Left ventricle myocardium superior (tissue), 1 donor: Measurements from ENCODE around the gene AHI1. TPM values are rescaled to one million over a fixed set of nuclear protein-coding genes. Genes with fewer than 3 reads are reported as not detected.

Experiments
- ATAC-seq: fragments of 200-7000 bp; cut with Tn5 transposase; one replicate; pipeline ENCODE4 v1.9.1; 2020; ENCODE audit warnings: mild to moderate bottlenecking, moderate library complexity
- DNase-seq: peaks from one replicate; pipeline ENCODE4 v3.0.0-alpha.2; 2020
- intact Hi-C: fragments of 100-400 bp; cut with micrococcal nuclease; formaldehyde crosslinking; loops from one replicate; pipeline ENCODE4 v1.11.0; 2022
- total RNA-seq: library from RNA; stranded (reverse); fragmentation: NEBNext Ultra II Directional; extraction: Animal tissue kit (Norgen Biotek cat#: 25700); gene quantifications from one replicate; pipeline ENCODE4 v1.2.1, GENCODE V29; 2021
- donor health status: DM: no; HTN: yes; CAD: no; lungs with severe emphysema.

AHI1 gene
- total RNA-seq, 1 donor from 2014 or later = 7.9 TPM

DNA sequence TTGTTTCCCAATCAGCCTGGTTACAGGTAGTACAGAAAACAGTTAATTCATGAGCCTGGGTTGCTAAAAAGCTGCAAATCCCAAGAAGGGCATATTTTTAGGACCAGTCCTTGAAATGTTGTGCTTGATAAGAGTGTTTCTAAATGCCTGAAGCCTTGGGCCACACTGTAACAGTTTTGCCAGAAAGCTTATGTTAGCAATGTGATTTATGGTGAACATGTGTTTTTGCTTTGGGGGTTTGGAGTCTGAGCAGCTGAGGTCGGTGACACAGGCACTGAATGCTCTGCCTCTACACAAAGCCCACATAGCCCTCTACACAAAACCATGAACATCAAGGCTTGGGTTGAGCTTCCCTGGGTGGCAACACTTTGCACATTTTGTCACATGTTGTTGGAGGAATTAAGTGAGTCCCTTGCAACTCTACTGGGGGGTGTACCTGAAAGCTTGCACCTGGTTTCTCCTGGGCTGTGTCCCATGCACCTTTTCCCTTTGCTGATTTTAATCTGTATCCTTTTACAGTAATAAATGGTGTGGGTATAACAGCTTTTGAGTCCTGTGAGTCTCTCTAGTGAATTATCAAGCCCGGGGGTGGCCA, 22.2 kb downstream of the AHI1 start:
- ATAC-seq (no peak), DNase-seq (no peak)
- intact Hi-C loops = no loop called here

- DNase-seq = no peak
- intact Hi-C loops = no loop called here
- ATAC-seq = no peak
These were observed 23.2 kb downstream of the AHI1 start for GRCh38 chr6:135474362-135474761.

DNA sequence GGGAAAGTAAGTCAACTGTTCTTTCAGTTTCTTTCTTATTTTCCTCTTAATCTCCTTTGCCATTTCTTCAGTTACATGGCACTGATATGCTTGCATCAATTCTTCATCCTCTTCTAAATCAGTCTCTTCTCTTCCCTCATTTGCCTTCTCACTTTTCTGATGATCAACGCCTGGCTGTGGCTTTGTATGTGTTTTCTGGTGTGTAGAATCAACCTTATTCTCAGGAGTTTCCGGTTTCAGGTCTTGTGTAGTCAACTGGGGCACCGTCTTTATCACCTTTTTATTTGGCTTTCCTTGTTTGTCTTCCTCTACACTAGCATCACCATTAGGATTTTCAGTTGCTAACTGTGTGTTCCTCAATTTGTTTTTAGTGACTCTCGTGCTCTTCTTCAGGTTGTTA, 31.6 kb downstream of the AHI1 start:
- no peak for DNase-seq
- no peak for ATAC-seq
- intact Hi-C loops = no loop called here

DNA sequence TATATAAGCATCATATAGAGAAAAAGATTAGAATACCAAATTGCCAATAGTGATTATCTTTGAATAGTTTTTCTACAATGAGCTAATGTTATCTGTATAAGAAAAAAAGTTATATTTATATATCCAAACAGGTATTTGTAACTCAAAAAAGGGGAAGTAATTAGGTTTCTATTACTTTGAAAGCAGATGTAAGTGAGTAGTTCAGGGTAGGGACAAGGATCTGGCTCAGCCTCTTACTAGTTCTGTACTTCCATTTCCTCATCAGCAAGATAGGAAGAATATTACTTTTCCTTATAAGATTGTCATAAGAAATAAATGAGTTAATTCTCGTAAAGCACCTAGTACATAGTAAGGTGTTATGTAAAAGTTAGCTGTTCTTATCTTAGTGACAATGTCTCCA, 32.2 kb downstream of the AHI1 start:
- intact Hi-C loops = no loop called here

GRCh38 chr6:135464634-135465033, 32.9 kb downstream of the AHI1 start:
- DNase-seq (no peak), ATAC-seq (no peak)
- intact Hi-C loops = no loop called here

More for the DNA sequence above, 32.2 kb downstream of the AHI1 start:
- DNase-seq (no peak), ATAC-seq (no peak)

DNA sequence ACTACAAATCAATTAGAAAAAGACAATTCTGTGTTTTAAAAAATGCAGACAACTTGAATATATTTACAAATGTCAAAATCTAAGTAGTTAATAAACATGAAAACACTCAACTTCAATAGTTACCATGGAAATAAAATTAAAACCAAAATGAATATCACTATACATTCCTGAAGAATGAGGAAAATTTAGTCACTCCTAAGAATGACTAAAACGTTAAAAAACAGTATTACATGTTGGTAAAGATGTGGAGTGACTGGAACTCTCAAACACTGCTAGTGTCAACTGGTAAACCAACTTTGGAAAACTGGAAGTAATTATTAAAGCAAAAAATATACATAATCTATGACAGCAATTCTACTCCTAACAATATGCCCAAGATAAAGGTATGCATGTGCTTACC, 36.3 kb downstream of the AHI1 start:
- intact Hi-C loops = no loop called here
- ATAC-seq = no peak

GRCh38 chr6:135458051-135458450, 39.5 kb downstream of the AHI1 start:
- no peak for DNase-seq

More for the DNA sequence above, 36.3 kb downstream of the AHI1 start:
- DNase-seq = no peak

GRCh38 chr6:135451617-135452190, 45.8 kb downstream of the AHI1 start:
- intact Hi-C loops = no loop called here
- ATAC-seq (no peak), DNase-seq (no peak)

More at GRCh38 chr6:135458051-135458450, 39.5 kb downstream of the AHI1 start:
- intact Hi-C loops = no loop called here
- ATAC-seq = no peak

GRCh38 chr6:135449246-135449645, 48.3 kb downstream of the AHI1 start:
- DNase-seq (no peak), ATAC-seq (no peak)
- intact Hi-C loops = no loop called here

GRCh38 chr6:135440087-135440792, 57.3 kb downstream of the AHI1 start:
- DNase-seq (no peak), ATAC-seq (no peak)
- intact Hi-C loops = no loop called here

- DNase-seq = no peak
- no peak for ATAC-seq
- intact Hi-C loops = no loop called here
These were observed 58.0 kb downstream of the AHI1 start for GRCh38 chr6:135439549-135439948.

DNA sequence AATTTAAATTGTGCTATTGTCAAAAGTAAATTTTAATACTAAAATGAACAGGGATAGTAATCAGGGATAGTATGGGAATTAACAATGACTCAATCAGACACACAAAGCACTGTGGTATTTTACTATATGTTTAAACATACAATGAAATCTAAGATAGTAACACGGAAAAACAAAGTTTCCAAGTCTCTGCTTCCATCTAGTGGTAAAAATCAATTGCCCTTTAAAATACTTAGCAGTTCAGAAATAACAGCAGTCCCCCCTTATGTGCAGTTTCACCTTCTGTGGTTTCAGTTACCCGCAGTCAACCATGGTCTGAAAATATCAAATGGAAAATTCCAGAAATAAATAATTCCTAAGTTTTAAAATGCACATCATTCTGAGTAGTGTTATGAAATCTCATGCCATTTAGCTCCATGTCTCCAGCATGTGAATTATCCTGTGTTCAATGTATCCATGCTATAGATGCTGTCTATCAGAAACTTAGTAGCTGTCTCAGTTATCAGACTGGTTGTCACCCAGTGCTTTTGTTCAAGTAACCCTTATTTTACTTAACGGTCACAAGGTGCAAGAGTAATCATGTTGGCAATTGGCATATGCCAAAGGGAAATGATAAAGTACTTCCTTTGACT, 58.5 kb downstream of the AHI1 start:
- no peak for DNase-seq
- intact Hi-C loops = no loop called here
- ATAC-seq = no peak

DNA sequence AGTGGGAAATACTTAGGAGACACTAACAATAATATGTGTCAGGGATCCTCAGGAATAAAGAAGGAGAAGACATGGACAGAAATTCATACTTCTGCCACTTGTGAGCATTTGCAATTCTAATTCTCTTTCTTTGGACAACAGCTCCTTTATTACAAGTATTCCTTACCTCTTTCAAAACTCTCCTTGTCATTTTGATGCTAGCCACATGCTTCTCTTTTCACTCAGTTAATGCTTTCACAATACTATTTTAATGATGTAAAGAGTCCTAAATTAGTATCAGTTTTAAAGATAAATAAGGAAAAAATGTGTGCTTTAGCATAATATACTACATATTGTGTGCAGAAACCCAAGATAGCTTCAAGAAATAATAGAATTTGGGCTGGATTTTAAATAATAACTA, 62.5 kb downstream of the AHI1 start:
- ATAC-seq (no peak), DNase-seq (no peak)
- intact Hi-C loops = no loop called here

- no peak for ATAC-seq
- intact Hi-C loops = no loop called here
- no peak for DNase-seq
These were observed 63.4 kb downstream of the AHI1 start for GRCh38 chr6:135434095-135434494.

- ATAC-seq (no peak), DNase-seq (no peak)
- intact Hi-C loops = loop anchor here (10.0 kb wide), 1 partner anchor 283 kb away; no protein-coding TSS in a partner anchor
These were observed 69.5 kb downstream of the AHI1 start for GRCh38 chr6:135428078-135428477.

DNA sequence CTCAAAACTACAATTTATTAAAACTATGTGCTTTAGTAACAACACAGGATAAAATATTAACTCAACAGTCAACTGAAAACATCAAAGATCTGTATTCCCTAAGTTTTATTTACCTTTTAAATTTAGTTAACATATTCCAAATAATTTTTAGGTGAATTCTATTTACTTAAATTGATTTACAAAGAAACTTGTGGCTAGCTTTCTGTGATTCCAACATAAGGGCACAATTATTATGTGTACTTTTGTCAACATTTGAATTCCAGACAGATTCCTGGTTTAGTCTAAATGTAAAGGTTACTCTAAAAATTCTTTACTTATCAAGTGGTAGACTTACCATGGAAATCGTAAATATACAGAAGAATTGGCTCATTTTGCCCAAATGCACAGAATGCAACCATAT, 70.7 kb downstream of the AHI1 start:
- intact Hi-C loops = loop anchor here (10.0 kb wide), 1 partner anchor 282 kb away; no protein-coding TSS in a partner anchor
- ATAC-seq = no peak
- no peak for DNase-seq

DNA sequence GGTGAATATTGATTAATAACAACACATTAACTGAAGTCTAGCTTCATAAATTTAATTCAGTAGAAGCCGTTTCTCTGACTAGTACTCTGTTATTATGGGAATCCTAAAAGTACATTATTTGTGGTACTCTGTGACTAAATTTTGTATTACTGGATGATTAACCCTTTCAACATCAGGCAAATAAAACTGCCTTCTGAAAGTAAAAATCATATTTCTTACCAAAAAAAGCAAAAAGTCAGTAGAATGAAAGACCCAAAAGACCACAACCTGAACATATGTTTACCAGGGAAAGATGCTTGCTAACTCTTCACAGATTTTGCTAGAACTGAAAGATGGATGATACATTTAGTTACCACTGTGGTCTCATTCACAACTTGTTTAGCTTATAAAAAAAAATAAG, 73.2 kb downstream of the AHI1 start:
- ATAC-seq (no peak), DNase-seq (no peak)
- intact Hi-C loops = loop anchor here (10.0 kb wide), 1 partner anchor 280 kb away; no protein-coding TSS in a partner anchor

DNA sequence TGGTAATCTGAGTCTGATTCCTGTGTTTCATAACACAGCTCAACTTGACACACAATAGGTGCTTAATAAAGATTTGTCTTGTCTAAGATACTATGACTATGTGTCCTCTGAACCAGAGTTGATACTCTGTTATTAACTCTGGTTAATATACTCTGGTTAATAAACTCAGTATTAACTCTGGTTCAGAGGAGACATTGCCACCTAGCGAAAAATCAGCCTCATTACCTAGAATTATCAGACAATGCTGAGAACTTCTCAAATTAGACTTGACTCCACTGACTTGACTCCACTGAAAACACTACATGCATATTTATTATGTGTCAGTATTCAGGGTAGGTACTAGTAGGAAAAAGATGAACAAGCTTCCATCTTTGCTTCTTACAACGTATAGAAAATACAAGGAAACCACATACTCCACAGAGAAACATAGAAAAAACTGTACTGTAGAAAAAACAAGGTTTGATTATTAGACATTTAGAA, 73.9 kb downstream of the AHI1 start:
- intact Hi-C loops = loop anchor here (10.0 kb wide), 1 partner anchor 279 kb away; no protein-coding TSS in a partner anchor
- DNase-seq (no peak), ATAC-seq (peak; percentile 57)

DNA sequence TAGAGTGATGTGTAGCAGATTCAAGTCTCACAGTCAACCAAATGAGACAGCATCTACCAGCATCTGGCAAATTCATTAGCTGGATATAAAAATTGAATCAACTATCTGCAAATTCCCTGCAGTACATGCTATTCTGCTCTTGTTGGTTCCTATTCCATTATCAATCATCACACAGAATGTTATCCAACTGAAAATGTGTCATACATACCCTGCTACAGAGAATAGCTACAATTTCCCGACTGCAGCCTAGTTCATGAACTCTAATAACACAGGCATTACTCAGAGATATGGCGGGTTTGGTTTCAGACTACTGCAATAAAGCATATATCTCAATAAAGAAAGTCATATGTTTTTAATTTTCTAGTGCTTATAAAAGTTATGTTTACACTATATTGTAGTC, 78.4 kb downstream of the AHI1 start:
- no peak for ATAC-seq
- DNase-seq = no peak
- intact Hi-C loops = no loop called here
